WTC11 (cell line): Measurements from ENCODE around the gene YWHAQ.

Experiments used
- FOXP1 ChIP-seq: sonication (generic); formaldehyde crosslinking; IDR thresholded peaks from 2 replicates; pipeline ENCODE4 v1.8.0; 2022; ENCODE audit warnings: missing genetic modification reagents, mild to moderate bottlenecking, moderate library complexity, borderline replicate concordance
- NR3C1 ChIP-seq: sonication (generic); formaldehyde crosslinking; conservative IDR thresholded peaks from 2 replicates; pipeline ENCODE4 v1.8.1; 2023; ENCODE audit warnings: low read depth, mild to moderate bottlenecking, missing genetic modification reagents
- TEAD1 ChIP-seq: sonication (generic); formaldehyde crosslinking; IDR thresholded peaks from 2 replicates; pipeline ENCODE4 v1.8.0; 2022; ENCODE audit warnings: mild to moderate bottlenecking, missing genetic modification reagents
- TF ChIP-seq, protein P1 (sequence below): sonication (generic); formaldehyde crosslinking; IDR thresholded peaks from 2 replicates; pipeline ENCODE4 v1.8.0; 2022; ENCODE audit warnings: mild to moderate bottlenecking, missing genetic modification reagents

DNA sequence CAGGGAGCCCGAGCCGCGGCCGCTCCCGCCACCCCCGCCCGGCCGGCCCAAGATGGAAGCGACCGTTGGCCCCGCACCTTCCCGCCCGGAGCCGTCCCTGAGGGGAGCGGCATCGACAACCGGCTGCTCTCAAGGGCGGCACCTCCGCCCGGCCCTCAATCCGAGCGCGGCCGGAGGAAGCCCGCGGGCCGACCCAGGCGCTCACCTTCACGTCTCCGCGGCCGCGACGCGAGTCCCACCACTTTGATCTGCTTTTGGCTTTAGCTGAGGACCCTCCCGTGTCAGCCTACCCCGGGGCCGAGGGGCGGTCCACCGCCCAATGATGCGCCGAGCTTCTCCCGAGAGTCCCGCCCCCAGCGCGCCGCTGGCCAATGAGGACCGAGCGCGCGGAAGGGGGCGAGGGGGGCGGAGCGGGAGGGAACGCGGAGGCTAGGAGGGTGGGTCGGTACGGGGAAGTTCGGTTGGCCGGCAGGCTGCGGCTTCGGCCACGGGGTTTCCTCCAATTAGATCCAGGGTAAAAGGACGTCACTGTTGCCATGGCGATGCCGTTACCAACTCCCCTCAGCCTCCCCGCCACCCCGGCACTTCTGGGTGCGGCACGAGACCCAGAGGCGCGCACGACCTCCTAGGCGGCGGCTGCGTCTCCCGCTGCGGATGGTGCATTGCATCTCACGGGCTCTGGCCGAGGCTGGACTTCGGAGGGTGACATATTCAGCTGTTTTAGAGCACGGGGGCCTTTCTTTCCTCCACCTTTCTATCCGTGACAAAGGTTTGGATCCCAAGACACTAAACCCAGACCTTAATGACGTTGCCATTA, at the start of gene YWHAQ:
- TF ChIP-seq NR3C1 (no peak), TEAD1 (no peak), FOXP1 (CRISPR knock-in tag) (0 out of 2 replicates have a peak, but pooled peaks have one; percentile 26)
- TF ChIP-seq, protein P1, sequence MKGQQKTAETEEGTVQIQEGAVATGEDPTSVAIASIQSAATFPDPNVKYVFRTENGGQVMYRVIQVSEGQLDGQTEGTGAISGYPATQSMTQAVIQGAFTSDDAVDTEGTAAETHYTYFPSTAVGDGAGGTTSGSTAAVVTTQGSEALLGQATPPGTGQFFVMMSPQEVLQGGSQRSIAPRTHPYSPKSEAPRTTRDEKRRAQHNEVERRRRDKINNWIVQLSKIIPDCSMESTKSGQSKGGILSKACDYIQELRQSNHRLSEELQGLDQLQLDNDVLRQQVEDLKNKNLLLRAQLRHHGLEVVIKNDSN (CRISPR knock-in tag) = peak; percentile 24; the same call in 1 of the 2 replicates
